Epithelial cell of esophagus (primary cell): ENCODE results near the gene TCF7L1.

ENCODE experiments used
- DNase-seq: peaks from one replicate; pipeline ENCODE4 v3.0.0; 2010; ENCODE audit warnings: low read depth
- H3K4me3 ChIP-seq: 2 replicates; pipeline ENCODE4 v1.5.1; 2011; ENCODE audit warnings: mild to moderate bottlenecking, low read length, control low read depth
- CTCF ChIP-seq: IDR thresholded peaks from 2 replicates; pipeline ENCODE4 v1.5.1; 2011; ENCODE audit warnings: low read depth, mild to moderate bottlenecking, low read length, control low read depth, inconsistent platforms; ENCODE audit not compliant: insufficient read depth; ENCODE audit errors: missing control alignments

The TCF7L1 gene

GRCh38 chr2:85130407-85130806 is 2.8 kb upstream of the TCF7L1 start:
- peak; percentile 38 for DNase-seq
- H3K4me3 ChIP-seq, result no peak overlapping the region
- TF ChIP-seq CTCF, result no peak

- no peak overlapping the region for H3K4me3 ChIP-seq
- peak; percentile 39 for DNase-seq
- peak; percentile 48 for TF ChIP-seq CTCF
Measured at GRCh38 chr2:85131116-85131515, 2.1 kb upstream of the TCF7L1 start.

- TF ChIP-seq CTCF, result no peak
- DNase-seq, result no peak
- peak overlapping the region; percentile 63 for H3K4me3 ChIP-seq
Measured at GRCh38 chr2:85132397-85132796, 795 bp upstream of the TCF7L1 start.

- no peak for TF ChIP-seq CTCF
- peak; percentile 43 for DNase-seq
- H3K4me3 ChIP-seq, result peak overlapping the region; percentile 85
Measured at GRCh38 chr2:85133751-85134254, 611 bp downstream of the TCF7L1 start.

- peak overlapping the region; percentile 85 for H3K4me3 ChIP-seq
- no peak for TF ChIP-seq CTCF
Measured at GRCh38 chr2:85134255-85134895, 1.2 kb downstream of the TCF7L1 start.

GRCh38 chr2:85134896-85135659 is 1.9 kb downstream of the TCF7L1 start:
- TF ChIP-seq CTCF, result no peak
- DNase-seq, result peak; percentile 44
- peak overlapping the region; percentile 85 for H3K4me3 ChIP-seq

More at GRCh38 chr2:85134255-85134895, 1.2 kb downstream of the TCF7L1 start:
- DNase-seq, result peak; percentile 48
